Measurements from ENCODE around the gene ECE1.
A peak's percentile ranks its signal among the peaks of the same experiment; 100 is the strongest.

The ECE1 gene

DNA sequence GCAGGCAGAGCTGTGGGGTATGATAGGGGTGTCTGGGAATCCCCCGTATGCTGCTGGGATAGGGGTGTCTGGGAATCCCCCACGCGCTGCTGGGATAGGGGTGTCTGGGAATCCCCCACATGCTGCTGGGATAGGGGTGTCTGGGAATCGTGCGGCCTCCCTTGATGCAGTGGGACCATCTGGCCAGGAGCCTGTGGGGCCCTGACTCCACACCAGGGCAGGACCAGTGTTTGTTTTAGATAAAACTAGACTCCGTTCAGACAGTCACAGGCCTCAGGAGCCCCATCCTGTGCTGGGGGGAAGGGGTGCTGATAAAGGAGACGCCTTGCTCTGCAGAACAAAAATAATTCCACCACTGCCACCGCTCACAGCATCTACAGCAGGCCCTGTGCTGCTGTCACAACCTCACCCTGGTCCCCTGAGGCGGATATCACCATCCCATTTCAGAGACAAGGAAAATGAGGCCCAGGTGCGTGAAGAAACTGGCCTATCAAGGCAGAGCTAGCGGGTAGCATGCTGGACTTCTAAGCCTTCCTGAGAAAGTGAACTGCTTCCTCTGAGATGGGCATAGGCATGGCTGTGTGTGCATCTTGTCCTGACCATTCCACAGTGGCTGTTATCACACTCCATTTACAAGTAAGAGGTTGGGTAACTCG lies 24.0 kb downstream of the ECE1 start:
- DNase-seq: no peak

- DNase-seq: no peak
Measured at GRCh38 chr1:21265644-21266043, 24.6 kb downstream of the ECE1 start.

- no peak for DNase-seq
Measured at GRCh38 chr1:21264898-21265297, 25.4 kb downstream of the ECE1 start.

DNA sequence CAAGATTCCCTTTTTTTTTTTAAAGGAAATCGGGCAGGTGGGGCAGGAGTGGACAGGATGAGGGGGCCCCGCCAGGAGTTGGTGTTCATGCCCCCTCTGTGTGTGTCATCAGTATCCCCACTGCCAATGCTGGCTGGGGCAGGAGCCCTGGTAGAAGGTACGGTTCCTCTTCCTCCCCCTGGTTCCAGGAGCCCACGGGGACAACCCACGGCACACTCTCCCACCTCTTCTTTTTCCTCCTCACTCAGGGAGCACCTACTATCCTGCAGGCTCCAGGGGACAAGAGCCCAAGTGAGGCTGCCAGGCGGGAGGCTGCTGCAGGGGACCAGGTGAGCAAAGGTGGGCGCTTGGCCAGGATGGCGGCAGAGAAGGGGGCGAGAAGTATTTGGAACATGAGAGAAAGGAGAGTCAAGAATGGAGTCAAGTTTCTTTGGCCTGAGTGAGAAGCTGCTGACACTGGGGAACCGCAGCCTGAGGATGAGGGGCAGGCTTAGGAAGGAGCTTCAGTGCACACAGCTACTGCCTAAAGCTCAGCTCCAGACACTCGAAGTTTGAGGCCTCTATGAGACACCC lies 26.5 kb downstream of the ECE1 start:
- no peak for DNase-seq

DNA sequence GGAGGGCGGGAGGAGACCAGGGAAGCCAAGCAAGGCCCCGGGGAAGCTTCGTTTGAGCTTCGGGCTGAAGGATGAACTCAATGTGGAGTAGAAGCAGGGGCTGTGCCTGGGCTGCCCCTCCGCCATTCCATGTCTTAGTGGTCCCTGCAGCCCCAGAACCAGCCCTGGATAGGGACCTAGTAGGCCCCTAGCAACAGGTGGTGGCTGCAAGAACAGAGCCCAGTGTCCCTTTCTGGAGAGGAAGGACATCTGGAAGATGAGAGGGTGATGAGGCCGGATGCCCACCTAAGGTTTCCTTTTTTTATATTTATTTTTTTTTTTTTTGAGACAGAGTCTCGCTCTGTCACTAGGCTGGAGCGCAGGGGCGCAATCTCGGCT lies 27.2 kb downstream of the ECE1 start:
- DNase-seq: no peak

DNA sequence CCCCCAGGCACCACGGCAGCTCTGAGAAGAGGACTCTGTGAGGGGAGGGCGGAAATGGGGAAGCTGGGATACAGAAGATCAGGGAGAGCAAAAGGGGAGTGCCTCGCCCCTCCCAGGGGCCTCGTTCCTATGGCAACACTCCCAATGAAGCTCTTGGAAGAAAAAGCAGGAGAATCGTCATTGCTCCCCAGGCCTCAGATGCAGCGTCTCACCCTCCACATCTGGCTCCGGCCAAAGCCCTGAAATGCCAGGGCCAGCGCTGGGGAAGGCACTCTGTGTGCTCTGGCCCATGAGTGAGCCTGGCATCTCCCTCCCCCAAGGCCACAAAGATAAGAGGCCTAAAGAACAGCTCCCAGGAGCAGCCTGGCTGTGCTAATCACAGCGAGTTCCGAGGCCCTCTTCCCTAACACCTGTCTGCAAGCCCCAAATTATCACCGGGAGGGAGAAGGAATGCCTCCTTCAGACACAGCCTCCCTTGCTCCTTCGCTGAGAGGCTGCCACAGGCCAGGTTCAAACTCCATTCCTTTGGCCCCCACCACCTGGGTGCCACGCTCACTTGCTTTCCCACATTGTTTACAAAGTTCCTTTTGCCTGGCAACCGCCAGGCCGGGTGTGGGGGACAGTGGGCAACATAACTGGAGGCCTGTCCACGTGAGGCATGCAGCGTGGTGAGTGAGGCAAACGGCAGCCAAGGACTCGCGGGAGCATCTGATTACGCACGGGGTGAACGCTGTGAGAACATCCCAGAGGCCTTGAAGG lies 27.8 kb downstream of the ECE1 start:
- no peak for DNase-seq

DNA sequence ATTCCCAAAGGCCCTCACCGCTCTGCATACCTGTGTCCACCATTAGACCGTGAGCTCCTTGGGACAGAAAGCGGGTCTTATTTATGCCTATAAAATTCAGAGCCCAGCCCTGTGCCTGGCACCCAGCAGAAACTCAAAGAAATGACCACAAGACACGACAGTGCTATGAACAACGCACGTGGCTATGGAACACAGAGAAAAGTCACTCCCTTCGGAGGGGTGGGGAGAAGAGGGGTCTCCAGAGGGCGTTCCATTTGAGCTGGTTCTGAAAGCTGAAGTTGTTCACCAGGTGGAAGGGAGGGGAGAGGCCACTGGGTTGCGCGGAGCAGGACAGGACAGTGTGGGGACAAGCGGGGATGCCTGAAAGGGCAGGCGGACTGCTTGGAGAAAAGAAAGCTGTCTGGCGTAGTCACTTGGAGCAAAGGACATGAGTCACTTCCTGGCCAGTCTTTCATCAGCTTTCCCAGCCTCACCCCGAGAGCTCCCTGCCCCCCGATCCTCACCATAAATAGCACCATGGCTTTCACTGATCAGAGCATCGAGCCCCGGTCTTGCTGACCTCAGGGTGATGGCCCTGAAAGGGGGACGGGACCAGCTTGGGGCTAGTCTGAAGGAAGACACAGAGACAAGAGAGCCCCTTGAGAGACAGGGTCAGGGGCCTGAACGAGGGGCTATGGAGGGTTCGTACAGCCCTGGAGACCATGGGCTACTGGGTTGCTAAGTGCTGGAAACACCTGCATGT lies 28.5 kb downstream of the ECE1 start:
- DNase-seq: no peak

DNA sequence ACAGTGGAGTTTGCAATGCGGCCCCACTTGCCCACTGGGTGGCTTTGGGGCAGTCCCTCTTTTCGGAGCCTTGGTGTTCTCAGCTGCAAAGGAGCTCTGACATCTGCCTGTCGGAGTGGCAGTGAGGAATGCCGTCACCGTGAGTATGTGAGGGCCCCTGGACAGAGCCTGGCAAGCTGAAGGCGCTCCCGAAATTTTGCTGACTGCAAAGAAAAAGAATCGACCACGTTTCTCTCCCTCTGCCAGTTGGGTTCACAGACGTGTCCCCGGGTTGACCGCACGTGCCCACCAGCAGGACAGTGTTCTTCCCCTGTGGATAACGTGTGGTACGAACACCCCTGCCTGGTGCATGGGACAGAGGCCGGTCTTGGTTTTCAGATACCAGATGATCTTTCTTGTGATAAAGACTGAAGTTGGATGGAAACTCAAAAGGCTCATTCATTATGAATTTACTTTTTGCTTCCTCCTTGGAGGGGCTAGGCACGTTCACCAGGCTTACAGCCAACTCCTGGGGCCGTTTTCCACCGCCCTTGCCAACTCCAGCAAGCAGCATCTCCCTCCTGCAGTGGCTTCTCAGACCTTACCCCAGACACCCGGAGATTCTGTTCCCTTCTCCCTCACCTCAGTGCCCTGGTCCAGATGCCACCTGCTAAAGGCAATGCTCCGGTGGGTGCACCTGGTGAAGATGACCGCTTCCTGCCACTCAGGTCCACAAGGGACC lies 29.7 kb downstream of the ECE1 start:
- DNase-seq: no peak

GRCh38 chr1:21259316-21260076 lies 30.8 kb downstream of the ECE1 start:
- no peak for DNase-seq

DNA sequence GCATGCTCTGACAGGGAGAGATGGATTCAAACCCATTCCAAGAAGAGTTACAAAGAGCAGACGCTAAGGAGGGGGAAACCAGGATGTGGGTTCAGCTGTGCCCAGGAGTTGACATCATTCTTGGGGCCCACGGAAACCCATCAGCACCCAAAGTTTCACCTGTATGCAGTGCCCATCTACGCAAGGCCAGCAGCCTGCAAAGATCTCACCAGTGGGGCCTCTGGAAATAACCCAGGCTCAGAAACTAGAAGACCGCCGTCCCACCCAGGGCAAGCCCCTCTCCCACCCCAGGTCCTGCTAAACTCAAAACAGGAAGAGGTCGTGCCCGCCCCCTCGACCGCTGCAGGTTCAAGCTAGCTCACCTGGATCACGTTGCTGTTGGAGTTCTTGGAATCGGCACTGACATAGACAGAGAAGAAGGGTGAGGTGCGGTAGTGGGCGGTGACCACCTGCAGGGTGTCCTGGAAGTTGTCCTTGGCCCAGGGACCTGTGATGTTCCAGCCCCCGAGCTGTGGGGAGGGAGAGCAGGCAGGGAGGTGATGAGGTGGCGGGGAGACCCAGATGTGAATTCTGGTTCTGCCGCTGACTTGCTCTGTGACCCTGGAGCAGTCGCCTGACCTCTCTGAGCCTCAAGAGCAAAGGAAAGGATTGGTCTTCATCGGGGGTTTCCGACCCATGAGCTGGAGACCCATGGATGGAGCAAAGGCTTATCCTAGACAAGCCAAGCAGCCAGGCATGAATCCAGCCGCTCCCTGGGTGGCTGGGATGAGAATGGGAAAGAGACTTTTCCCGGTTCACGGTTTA lies 31.7 kb downstream of the ECE1 start:
- no peak for DNase-seq

GRCh38 chr1:21257431-21258135 lies 32.7 kb downstream of the ECE1 start:
- no peak for DNase-seq

- DNase-seq: no peak
Measured at GRCh38 chr1:21256776-21257175, 33.5 kb downstream of the ECE1 start.

GRCh38 chr1:21255943-21256320 lies 34.3 kb downstream of the ECE1 start:
- DNase-seq: no peak

GRCh38 chr1:21255284-21255942 lies 34.9 kb downstream of the ECE1 start:
- DNase-seq: peak; percentile 56

DNA sequence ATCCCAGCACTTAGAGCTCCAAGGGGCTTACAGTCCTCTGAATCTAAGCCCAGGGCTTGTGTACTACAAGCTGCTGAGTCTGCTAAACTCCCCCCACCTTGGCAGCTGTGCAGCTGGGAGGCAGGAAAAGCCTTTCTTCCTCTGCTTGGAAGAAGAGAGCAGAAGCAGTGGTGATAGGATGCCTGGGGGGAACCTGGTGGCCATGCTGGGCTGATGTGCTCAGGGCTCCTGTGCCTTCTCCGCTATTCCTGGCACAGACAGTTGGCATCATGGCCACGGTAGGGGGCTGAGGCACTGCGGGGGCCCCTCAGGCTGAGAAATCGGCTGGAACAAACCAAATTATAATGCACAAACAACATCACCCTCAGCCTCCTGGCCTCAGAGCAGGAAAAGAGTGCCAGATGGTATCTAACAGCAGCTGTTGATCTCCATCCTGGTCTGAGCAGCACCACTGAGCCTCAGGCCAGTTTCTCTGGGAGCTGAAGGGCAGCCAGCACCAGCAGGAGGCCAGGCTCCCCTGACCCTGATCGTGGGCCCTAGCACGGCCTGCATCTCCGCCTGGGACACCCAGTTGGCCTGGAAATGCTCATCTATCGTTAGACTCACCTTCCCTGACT lies 35.8 kb downstream of the ECE1 start:
- DNase-seq: no peak

- DNase-seq: no peak
Measured at GRCh38 chr1:21251773-21252471, 38.3 kb downstream of the ECE1 start.

- no peak for DNase-seq
Measured at GRCh38 chr1:21249940-21250493, 40.2 kb downstream of the ECE1 start.

- no peak for DNase-seq
Measured at GRCh38 chr1:21247892-21248715, 42.2 kb downstream of the ECE1 start.
